ENCODE results near the gene RETREG2.

DNA sequence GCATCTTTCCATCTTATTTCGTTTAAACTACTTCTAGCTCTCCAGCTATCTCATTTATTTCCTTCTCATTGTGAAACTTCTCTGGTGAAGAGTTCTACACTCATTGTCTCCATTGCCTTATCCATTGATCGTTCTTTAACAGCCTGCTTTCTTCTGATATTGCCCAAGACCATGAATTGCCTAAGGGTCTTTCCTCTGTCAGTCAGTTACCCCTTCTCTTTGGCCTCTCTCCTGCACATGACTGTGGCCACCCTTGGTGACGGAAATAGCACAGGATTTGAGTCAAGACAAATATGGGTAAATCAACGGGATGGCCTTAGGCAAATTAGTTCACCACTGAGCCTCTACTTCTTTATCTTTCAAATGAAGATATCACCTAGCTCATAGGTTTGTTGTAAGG is 44.1 kb upstream of the RETREG2 start:
- TF ChIP-seq POLR2AphosphoS5 (IDR thresholded peaks at IDR 0.05) (no peak), POLR2A (IDR thresholded peaks at IDR 0.05) (no peak)
- TF ChIP-seq, protein P1, sequence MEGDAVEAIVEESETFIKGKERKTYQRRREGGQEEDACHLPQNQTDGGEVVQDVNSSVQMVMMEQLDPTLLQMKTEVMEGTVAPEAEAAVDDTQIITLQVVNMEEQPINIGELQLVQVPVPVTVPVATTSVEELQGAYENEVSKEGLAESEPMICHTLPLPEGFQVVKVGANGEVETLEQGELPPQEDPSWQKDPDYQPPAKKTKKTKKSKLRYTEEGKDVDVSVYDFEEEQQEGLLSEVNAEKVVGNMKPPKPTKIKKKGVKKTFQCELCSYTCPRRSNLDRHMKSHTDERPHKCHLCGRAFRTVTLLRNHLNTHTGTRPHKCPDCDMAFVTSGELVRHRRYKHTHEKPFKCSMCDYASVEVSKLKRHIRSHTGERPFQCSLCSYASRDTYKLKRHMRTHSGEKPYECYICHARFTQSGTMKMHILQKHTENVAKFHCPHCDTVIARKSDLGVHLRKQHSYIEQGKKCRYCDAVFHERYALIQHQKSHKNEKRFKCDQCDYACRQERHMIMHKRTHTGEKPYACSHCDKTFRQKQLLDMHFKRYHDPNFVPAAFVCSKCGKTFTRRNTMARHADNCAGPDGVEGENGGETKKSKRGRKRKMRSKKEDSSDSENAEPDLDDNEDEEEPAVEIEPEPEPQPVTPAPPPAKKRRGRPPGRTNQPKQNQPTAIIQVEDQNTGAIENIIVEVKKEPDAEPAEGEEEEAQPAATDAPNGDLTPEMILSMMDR (IDR thresholded peaks at IDR 0.05), result no peak
